HEK293T (cell line): ENCODE results near the gene TXNRD1.
"Not testable (repeated sequence)": the region's sequence is repeated elsewhere in the genome, so short reads cannot be mapped to it uniquely, and the experiment has no call there.

Source experiments
- CTCF ChIA-PET: fragments of 350-600 bp; formaldehyde crosslinking; extraction: SDS; loops from one replicate; lab custom pipeline; 2021; ENCODE audit warnings: antibody characterized with exemption, inconsistent platforms; lab: Yijun Ruan, JAX
- POLR2A ChIA-PET: fragments of 350-600 bp; formaldehyde crosslinking; extraction: SDS; loops from one replicate; lab custom pipeline; 2020; ENCODE audit warnings: antibody characterized with exemption, inconsistent platforms; lab: Yijun Ruan, JAX
- DNase-seq: peaks from one replicate; pipeline ENCODE4 v3.0.0; 2012; ENCODE audit warnings: mixed read lengths; ENCODE audit errors: extremely low spot score
- ARNT ChIP-seq: fragments of 450-650 bp; IDR thresholded peaks from 2 replicates; pipeline ENCODE4 v1.6.1; 2017; ENCODE audit warnings: mild to moderate bottlenecking
- BHLHE40 ChIP-seq: fragments of 450-650 bp; IDR thresholded peaks from 2 replicates; pipeline ENCODE4 v1.6.1; 2016; ENCODE audit warnings: mild to moderate bottlenecking, moderate library complexity, borderline replicate concordance
- CTBP1 ChIP-seq: fragments of 450-650 bp; IDR thresholded peaks from 2 replicates; pipeline ENCODE4 v1.6.1; 2016; ENCODE audit warnings: borderline replicate concordance
- ELF4 ChIP-seq: fragments of 450-650 bp; IDR thresholded peaks from 2 replicates; pipeline ENCODE4 v1.6.1; 2017; ENCODE audit warnings: antibody characterized with exemption
- FOXA1 ChIP-seq: fragments of 450-650 bp; IDR thresholded peaks from 2 replicates; pipeline ENCODE4 v1.6.1; 2016; ENCODE audit warnings: mild to moderate bottlenecking
- FOXK2 ChIP-seq: fragments of 450-650 bp; IDR thresholded peaks from 2 replicates; pipeline ENCODE4 v1.6.1; 2016; ENCODE audit warnings: mild to moderate bottlenecking
- FOXM1 ChIP-seq: fragments of 450-650 bp; IDR thresholded peaks from 2 replicates; pipeline ENCODE4 v1.6.1; 2017; ENCODE audit warnings: mild to moderate bottlenecking, borderline replicate concordance
- HDGF ChIP-seq: fragments of 450-650 bp; IDR thresholded peaks from 2 replicates; pipeline ENCODE4 v1.6.1; 2017; ENCODE audit warnings: antibody characterized with exemption, borderline replicate concordance
- L3MBTL2 ChIP-seq: fragments of 450-650 bp; conservative IDR thresholded peaks from 2 replicates; pipeline ENCODE4 v1.6.1; 2016; ENCODE audit warnings: mild to moderate bottlenecking
- LEF1 ChIP-seq: fragments of 450-650 bp; IDR thresholded peaks from 2 replicates; pipeline ENCODE4 v1.6.1; 2017; ENCODE audit warnings: mild to moderate bottlenecking, borderline replicate concordance
- NFRKB ChIP-seq: fragments of 450-650 bp; IDR thresholded peaks from 2 replicates; pipeline ENCODE4 v1.6.1; 2016; ENCODE audit warnings: mild to moderate bottlenecking, moderate library complexity
- PKNOX1 ChIP-seq: fragments of 450-650 bp; IDR thresholded peaks from 2 replicates; pipeline ENCODE4 v1.6.1; 2016
- SP1 ChIP-seq: fragments of 450-650 bp; IDR thresholded peaks from 2 replicates; pipeline ENCODE4 v1.6.1; 2017
- SUZ12 ChIP-seq: fragments of 450-650 bp; IDR thresholded peaks from 2 replicates; pipeline ENCODE4 v1.6.1; 2016; ENCODE audit warnings: mild to moderate bottlenecking
- TARDBP ChIP-seq: fragments of 450-650 bp; IDR thresholded peaks from 2 replicates; pipeline ENCODE4 v1.6.1; 2016
- ZNF384 ChIP-seq: fragments of 450-650 bp; IDR thresholded peaks from 2 replicates; pipeline ENCODE4 v1.6.1; 2016

The TXNRD1 gene

DNA sequence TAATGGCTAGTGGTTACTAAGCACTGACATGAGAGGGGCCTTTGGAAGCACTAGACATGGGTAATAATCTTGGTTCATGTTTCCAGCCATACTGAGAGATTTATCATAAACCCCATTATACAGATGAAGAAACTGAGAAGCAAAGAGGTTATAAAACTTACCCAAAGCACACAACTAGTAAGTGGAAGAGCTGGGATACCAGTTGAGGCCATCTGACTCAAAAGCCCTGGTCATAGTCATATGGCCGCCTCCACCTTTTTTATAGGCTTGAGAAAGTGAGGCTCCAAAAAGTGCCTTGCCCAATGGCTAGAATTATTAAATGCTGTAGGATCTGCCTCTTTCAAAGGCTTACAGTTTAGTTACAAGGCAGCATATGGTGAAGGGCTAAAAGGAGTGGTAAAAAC lies 944 bp downstream of the TXNRD1 start:
- no peak for DNase-seq
- POLR2A ChIA-PET = no interaction called here
- no peak for TF ChIP-seq TARDBP
- TF ChIP-seq NFRKB = no peak
- TF ChIP-seq FOXM1 = no peak
- TF ChIP-seq L3MBTL2 = no peak
- TF ChIP-seq HDGF = no peak
- TF ChIP-seq ELF4 = no peak
- TF ChIP-seq FOXA1 = no peak
- no peak for TF ChIP-seq CTBP1
- no peak for TF ChIP-seq SUZ12
- TF ChIP-seq FOXK2 = no peak
- TF ChIP-seq PKNOX1 = no peak
- CTCF ChIA-PET = interaction anchor here (1.0 kb wide), 1 partner anchor 165 kb away, joined by 4 read pairs; no protein-coding TSS in a partner anchor

GRCh38 chr12:104218506-104218905 lies 2.9 kb downstream of the TXNRD1 start:
- DNase-seq, CTCF ChIA-PET: not testable (repeated sequence)
- POLR2A ChIA-PET = interaction anchor here (2.4 kb wide), 1 partner anchor 69 kb away, joined by 22 read pairs; no protein-coding TSS in a partner anchor

DNA sequence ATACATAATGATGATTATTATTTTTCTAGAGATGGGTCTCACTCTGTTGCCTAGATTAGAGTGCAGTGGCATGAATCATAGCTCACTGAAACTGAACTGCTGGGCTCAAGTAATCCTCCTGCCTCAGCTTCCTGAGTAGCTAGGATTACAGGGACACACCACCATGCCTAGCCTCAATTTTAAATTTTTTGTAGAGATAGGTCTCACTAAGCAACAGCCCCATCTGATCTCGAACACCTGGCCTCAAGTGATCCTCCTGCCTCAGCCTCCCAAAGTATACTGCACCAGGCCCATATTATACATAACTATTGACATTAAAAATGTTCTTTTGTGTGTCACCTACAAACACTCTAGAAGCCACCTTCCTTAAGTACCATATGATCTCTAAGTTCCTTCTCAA lies 3.4 kb downstream of the TXNRD1 start:
- no peak for DNase-seq
- TF ChIP-seq HDGF = no peak
- no peak for TF ChIP-seq PKNOX1
- no peak for TF ChIP-seq L3MBTL2
- TF ChIP-seq ZNF384 = no peak
- TF ChIP-seq TARDBP = no peak
- TF ChIP-seq SUZ12 = no peak
- no peak for TF ChIP-seq NFRKB
- TF ChIP-seq CTBP1 = no peak
- TF ChIP-seq FOXM1 = no peak
- TF ChIP-seq FOXA1 = no peak
- TF ChIP-seq SP1 = no peak
- ChIA-PET CTCF (no interaction called here), POLR2A (interaction anchor here (2.4 kb wide), 1 partner anchor 69 kb away, joined by 22 read pairs; no protein-coding TSS in a partner anchor)

- no peak for DNase-seq
- CTCF ChIA-PET = no interaction called here
- TF ChIP-seq FOXA1 = no peak
- no peak for TF ChIP-seq CTBP1
- TF ChIP-seq LEF1 = no peak
- no peak for TF ChIP-seq ZNF384
- no peak for TF ChIP-seq SP1
- no peak for TF ChIP-seq PKNOX1
- TF ChIP-seq SUZ12 = no peak
- TF ChIP-seq NFRKB = no peak
- TF ChIP-seq FOXK2 = no peak
- TF ChIP-seq HDGF = no peak
- TF ChIP-seq ELF4 = no peak
Observed at GRCh38 chr12:104219361-104219892, 3.8 kb downstream of the TXNRD1 start.

GRCh38 chr12:104219908-104220404 lies 4.4 kb downstream of the TXNRD1 start:
- TF ChIP-seq PKNOX1 (peak; percentile 74), CTBP1 (no peak)
- peak; percentile 37 for DNase-seq
- ChIA-PET CTCF (no interaction called here), POLR2A (interaction anchor here (2.4 kb wide), 1 partner anchor 68 kb away, joined by 22 read pairs; no protein-coding TSS in a partner anchor)

More at GRCh38 chr12:104219361-104219892, 3.8 kb downstream of the TXNRD1 start:
- POLR2A ChIA-PET = interaction anchor here (2.4 kb wide), 1 partner anchor 69 kb away, joined by 22 read pairs; no protein-coding TSS in a partner anchor

DNA sequence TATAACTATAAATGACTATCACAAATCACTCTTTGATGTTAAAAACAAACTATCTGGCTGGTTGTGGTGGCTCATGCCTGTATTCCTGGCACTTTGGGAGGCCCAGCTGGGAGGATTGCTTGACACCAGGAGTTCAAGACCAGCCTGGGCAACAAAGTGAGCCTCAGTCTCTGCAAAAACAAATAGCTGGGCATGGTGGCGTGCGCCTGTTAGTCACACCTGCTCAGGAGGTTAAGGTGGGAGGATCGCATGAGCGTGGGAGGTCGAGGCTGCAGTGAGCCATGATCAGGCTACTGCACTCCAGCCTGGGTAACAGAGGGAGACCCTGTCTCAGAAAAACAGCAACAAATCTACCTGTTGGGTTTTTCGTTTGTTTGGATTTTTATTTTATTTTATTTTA lies 5.4 kb downstream of the TXNRD1 start:
- TF ChIP-seq L3MBTL2 = no peak
- TF ChIP-seq ARNT = no peak
- TF ChIP-seq NFRKB = no peak
- no peak for TF ChIP-seq CTBP1
- no peak for TF ChIP-seq FOXK2
- TF ChIP-seq BHLHE40 = no peak
- TF ChIP-seq FOXA1 = no peak
- no peak for TF ChIP-seq LEF1
- no peak for TF ChIP-seq SUZ12
- TF ChIP-seq ELF4 = no peak
- no peak for TF ChIP-seq HDGF
- TF ChIP-seq TARDBP = no peak
- TF ChIP-seq SP1 = no peak
- no peak for TF ChIP-seq FOXM1
- no peak for TF ChIP-seq ZNF384
- TF ChIP-seq PKNOX1 = no peak
- no peak for DNase-seq
- POLR2A ChIA-PET = interaction anchor here (2.4 kb wide), 1 partner anchor 67 kb away, joined by 22 read pairs; no protein-coding TSS in a partner anchor
- CTCF ChIA-PET = interaction anchor here (0.7 kb wide), 1 partner anchor 63 kb away, joined by 3 read pairs; no protein-coding TSS in a partner anchor
